Hematopoietic multipotent progenitor cell (in vitro differentiated cells): ENCODE measurements around the gene THAP5. TPM values are rescaled to one million over a fixed set of nuclear protein-coding genes. Genes with fewer than 3 reads are reported as not detected.
"Not testable (repeated sequence)": the region's sequence is repeated elsewhere in the genome, so short reads cannot be mapped to it uniquely, and the experiment has no call there.

Experiments
- DNase-seq, 3 donors: peaks; one replicate each; pipeline ENCODE4 v3.0.0-alpha.2; 2011 to 2015; ENCODE audit warnings: low read depth in 2 of 3, low spot score in 2 of 3
- total RNA-seq: library from RNA; depleted of rRNA; stranded (reverse); fragments of >200 nt; gene quantifications from one replicate; pipeline ENCODE4 v1.2.3, GENCODE V29; 2012

The THAP5 gene
- total RNA-seq, 1 donor, result 8.3 TPM

GRCh38 chr7:108586274-108586710 is 16.8 kb upstream of the THAP5 start:
- no peak for DNase-seq

DNA sequence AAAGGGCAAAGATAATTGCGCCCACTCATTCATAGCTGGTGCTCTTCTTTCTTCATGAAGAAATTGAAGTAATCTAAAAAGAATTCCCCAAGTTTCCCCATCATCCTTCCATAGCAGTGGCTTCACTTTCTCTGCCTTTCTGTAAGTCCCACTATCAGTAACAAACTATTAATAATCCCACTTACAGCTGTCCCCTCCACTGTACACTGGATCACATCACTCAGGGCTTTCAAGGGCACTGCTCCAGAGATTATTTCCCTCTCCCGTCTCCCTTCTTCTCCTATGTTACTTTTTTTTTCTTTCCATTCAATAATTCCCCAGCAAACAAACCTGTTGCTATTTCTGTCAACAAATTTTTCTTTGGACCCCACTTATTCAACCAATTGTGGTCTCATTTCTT is 16.3 kb upstream of the THAP5 start:
- DNase-seq, result no peak

- DNase-seq, result no peak
Measured at GRCh38 chr7:108584211-108584610, 14.7 kb upstream of the THAP5 start.

- DNase-seq, result no peak
Measured at GRCh38 chr7:108581655-108582491, 12.4 kb upstream of the THAP5 start.

DNA sequence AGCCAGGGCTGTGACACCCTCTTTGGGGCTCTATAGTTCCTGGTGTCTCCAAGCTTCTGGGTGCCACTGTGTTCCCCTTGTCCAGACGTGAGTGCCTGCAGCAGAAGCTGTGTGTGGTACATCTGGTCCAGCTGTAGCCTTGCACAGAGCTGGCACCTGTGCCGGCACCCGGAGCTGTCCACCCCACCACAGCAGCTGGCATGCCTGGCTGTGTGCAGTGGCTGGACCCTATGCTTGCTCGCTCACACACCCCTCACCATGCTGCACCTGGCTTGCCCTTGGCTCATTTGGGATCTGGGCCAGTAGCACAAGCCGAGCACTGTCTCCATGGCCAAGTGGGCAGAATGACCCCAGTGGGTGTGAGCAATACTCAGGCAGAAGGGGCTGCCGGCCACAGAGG is 10.8 kb upstream of the THAP5 start:
- DNase-seq, result no peak

DNA sequence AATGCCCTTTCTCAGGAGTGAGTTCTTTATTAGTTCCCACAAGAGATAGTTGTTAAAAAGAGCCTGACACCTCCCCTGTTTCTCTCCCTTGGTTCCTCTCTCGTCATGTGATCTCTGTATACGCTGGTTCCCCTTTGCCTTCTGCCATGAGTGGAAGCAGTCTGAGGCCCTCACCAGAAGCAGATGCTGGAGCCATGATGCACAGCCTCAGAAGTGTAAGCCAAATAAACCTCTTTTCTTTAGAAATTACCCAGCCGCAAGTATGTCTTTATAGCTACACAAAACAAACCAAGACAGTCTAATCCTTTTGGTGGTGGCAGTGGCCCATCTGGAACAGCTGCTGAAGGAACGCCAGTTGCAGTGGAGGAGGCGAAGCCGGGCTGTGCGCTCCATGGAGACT is 9.4 kb upstream of the THAP5 start:
- DNase-seq, result no peak

DNA sequence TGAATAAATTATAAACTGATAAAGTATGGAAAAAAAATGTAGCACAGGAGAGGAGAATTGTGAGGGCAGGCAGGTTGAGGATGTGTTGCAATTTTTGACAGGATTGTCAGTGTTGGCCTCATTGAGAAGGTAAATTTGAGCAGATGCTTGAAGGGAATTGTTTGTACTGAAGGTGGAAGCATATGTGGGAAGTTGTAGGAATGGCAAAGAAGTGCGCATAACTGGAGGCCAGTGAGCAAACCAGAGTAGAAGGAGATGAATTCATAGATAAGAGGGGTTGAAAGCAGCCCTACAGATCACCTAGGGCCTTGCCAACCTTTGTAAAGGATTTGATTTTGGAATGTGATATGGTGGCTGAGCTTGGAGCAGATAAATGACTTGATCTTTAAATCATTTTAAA is 6.6 kb upstream of the THAP5 start:
- no peak for DNase-seq

GRCh38 chr7:108575156-108575555 is 5.7 kb upstream of the THAP5 start:
- no peak for DNase-seq

GRCh38 chr7:108572480-108572879 is 3.0 kb upstream of the THAP5 start:
- no peak for DNase-seq

DNA sequence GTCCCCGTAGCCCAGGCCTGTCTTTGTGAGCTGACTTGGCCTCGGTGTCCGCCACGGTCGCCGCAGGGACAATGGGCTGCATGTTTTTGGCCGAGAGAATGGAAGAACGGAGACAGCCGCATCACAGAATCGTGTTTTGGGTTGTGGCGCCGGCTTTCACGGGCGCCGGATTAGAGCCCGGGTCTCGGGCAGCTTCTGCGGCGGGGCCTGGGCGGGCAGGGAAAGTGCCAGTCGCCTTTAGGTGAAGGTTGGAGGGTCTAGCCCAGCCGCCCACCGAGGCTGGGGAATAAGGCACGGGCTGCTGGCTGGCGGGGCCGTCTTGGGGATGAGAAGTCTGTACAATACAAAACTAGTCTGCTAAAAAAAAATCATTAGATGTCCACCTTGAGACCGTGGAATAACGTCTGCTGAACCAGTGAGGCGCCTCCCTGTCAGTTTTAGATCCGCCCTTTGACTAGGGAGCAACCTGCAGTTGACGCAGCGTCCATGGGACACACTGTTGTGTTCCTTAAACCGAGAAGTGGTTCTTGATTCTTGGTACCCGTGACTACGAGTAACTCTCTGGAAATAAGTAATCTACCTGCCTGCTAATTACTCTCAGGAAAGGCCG is 745 bp upstream of the THAP5 start:
- DNase-seq, result peak; percentile 23 to 61 (median 44)

DNA sequence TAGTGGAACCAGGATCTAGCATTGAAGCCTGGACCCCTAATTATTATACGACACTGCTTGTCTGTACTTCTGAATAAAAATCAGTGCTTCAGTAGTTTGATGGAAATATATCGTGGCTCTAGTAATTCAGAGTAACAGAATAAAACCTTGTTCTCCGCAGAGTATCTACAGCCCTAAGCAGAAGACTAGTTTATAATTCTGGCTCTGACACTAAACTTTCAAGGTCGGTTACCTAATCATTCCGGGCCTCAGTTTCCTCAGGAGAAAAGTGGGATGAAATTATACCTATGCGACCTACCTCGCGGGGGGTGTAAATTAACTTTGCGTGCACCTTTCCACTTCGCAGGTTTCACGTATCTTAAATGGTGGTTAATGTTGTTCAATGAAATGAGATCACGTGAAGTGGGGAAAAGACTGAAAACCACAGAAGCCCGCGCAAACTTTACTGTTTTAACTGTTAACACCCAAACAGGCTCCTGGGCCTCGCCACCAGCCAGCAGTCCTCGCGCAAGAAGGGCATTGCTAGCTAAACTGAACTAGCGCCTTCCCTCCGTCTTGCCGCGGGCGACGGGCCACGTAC is 615 bp downstream of the THAP5 start:
- no peak for DNase-seq

GRCh38 chr7:108565987-108566386 is 3.5 kb downstream of the THAP5 start:
- DNase-seq, result no peak

GRCh38 chr7:108561047-108561619 is 8.4 kb downstream of the THAP5 start:
- no peak for DNase-seq

GRCh38 chr7:108559253-108559652 is 10.3 kb downstream of the THAP5 start:
- DNase-seq, result no peak

DNA sequence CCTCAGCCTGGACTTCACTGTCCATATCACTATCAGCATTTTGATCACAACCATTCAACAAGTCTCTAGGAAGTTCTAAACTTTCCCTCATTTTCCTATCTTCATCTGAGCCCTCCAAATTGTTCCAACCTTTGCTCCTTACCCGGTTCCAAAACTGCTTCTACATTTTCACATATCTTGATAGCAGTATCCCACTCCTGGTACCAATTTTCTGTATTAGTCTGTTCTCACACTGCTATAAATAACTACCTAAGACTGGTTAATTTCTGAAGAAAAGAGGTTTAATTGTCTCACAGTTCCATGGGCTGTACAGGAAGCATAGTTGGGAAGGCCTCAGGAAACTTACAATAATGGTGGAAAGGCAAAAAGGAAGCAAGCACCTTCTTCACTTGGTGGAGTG is 11.9 kb downstream of the THAP5 start:
- DNase-seq, result no peak

GRCh38 chr7:108557191-108557590 is 12.3 kb downstream of the THAP5 start:
- DNase-seq, result no peak

DNA sequence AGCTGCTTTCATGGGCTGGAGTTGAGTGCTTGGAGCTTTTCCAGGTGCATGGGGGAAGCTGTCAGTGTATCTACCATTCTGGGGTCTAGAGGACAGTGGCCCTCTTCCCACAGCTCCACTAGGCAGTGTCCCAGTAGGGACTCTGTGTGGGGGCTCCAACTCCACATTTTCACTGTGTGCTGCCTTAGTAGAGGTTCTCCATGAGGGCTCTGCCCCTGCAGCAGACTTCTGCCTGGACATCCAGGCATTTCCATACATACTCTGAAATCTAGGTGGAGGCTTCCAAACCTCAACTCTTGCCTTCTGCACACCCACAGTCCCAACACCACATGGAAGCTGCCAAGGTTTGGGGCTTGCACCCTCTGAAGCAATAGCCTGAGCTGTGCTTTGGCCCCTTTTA is 12.8 kb downstream of the THAP5 start:
- DNase-seq, result not testable (repeated sequence)

- not testable (repeated sequence) for DNase-seq
Measured at GRCh38 chr7:108548141-108548896, 21.2 kb downstream of the THAP5 start.

- no peak for DNase-seq
Measured at GRCh38 chr7:108541478-108541877, 28.0 kb downstream of the THAP5 start.

DNA sequence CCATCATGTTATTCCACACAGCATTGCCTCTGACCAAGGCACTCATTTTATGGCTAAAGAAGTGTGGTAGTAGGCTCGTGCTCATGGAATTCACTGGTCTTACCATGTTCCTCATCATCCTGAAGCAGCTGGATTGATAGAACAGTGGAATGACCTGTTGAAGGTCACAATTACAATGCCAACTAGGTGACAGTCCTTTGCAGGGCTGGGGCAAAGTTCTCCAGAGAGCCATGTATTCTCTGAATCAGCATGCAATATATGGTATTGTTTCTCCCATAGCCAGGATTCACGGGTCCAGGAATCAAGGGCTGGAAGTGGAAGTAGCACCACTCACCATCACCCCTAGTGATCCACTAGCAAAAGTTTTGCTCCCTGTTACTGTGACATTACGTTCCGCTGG is 30.8 kb downstream of the THAP5 start:
- DNase-seq, result not testable (repeated sequence)

DNA sequence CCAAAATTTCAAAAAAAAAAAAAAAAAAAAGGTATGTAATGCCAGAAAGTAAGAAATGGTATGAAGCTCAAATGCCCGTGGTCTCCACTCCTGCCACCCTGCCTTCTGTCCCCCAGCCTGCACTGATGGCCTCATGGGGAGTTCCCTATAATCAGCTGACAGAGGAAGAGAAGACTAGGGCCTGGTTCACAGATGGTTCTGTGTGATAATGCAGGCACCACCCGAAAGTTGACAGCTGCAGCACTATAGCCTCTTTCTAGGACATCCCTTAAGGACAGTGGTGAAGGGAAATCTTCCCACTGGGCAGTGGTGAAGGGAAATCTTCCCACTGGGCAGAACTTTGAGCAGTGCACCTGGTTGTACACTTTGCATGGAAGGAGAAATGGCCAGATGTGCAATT is 31.3 kb downstream of the THAP5 start:
- DNase-seq, result peak in 2 of 3 donors; percentile 64 to 78
